Left kidney (tissue), 2 donors: Measurements from ENCODE around the gene SFMBT2. TPM values are rescaled to one million over a fixed set of nuclear protein-coding genes. Genes with fewer than 3 reads are reported as not detected.

Source experiments
- DNase-seq: peaks from one replicate; pipeline ENCODE4 v3.0.0-alpha.2; 2013
- polyA plus RNA-seq: library from polyadenylated mRNA; unstranded; fragments of 120-200 nt; gene quantifications from one replicate; pipeline ENCODE4 v1.2.1, GENCODE V29; 2013; ENCODE audit not compliant: insufficient read length

SFMBT2 gene
- polyA plus RNA-seq, 1 donor = 9.3 TPM

GRCh38 chr10:7130191-7130911 is 280.5 kb downstream of the SFMBT2 start:
- DNase-seq = no peak

- DNase-seq = no peak
These were observed 287.1 kb downstream of the SFMBT2 start for GRCh38 chr10:7123774-7124173.

- no peak for DNase-seq
These were observed 288.3 kb downstream of the SFMBT2 start for GRCh38 chr10:7122561-7122960.

GRCh38 chr10:7121154-7121797 is 289.6 kb downstream of the SFMBT2 start:
- peak; percentile 48 for DNase-seq

GRCh38 chr10:7119325-7120015 is 291.4 kb downstream of the SFMBT2 start:
- DNase-seq = no peak

- no peak for DNase-seq
These were observed 292.8 kb downstream of the SFMBT2 start for GRCh38 chr10:7117806-7118674.

- DNase-seq = no peak
These were observed 293.5 kb downstream of the SFMBT2 start for GRCh38 chr10:7117177-7117799.

- DNase-seq = no peak
These were observed 299.3 kb downstream of the SFMBT2 start for GRCh38 chr10:7111561-7111960.

- DNase-seq = no peak
These were observed 299.7 kb downstream of the SFMBT2 start for GRCh38 chr10:7111089-7111488.
